Ascending aorta (tissue), 2 donors: ENCODE results near the gene GAB2. TPM values are rescaled to one million over a fixed set of nuclear protein-coding genes. Genes with fewer than 3 reads are reported as not detected.

Experiments
- DNase-seq, 2 donors: peaks; one replicate each; pipeline ENCODE4 v3.0.0-alpha.2; 2019; ENCODE audit warnings: low spot score in 2 of 2
- H3K27ac ChIP-seq, 2 donors: fragments of 200-600 bp; sonication (generic); one replicate each; pipeline ENCODE4 v1.5.1; 2016 to 2017; ENCODE audit warnings: mild to moderate bottlenecking in 1 of 2
- H3K27me3 ChIP-seq: fragments of 200-600 bp; sonication (generic); one replicate; pipeline ENCODE4 v1.5.1; 2017
- H3K36me3 ChIP-seq, 2 donors: fragments of 200-600 bp; sonication (generic); one replicate each; pipeline ENCODE4 v1.5.1; 2016
- H3K4me1 ChIP-seq, 2 donors: fragments of 200-600 bp; sonication (generic); one replicate each; pipeline ENCODE4 v1.5.1; 2016 to 2017; ENCODE audit warnings: mild to moderate bottlenecking in 1 of 2
- H3K4me3 ChIP-seq, 2 donors: fragments of 200-600 bp; sonication (generic); one replicate each; pipeline ENCODE4 v1.5.1; 2016 to 2017; ENCODE audit warnings: mild to moderate bottlenecking in 1 of 2
- H3K9me3 ChIP-seq, 2 donors: fragments of 200-600 bp; sonication (generic); one replicate each; pipeline ENCODE4 v1.5.1; 2016
- CTCF ChIP-seq, 3 experiments: fragments of 200-600 bp in 2 of 3; fragments of 450-650 bp in 1 of 3; sonication (generic) in 2 of 3; IDR thresholded peaks; one replicate each; pipeline ENCODE4 v1.5.1; 2016 to 2019; ENCODE audit warnings: antibody characterized with exemption in 3 of 3, mild to moderate bottlenecking in 1 of 3, moderate library complexity in 1 of 3
- intact Hi-C: fragments of 100-400 bp; cut with DNase I; formaldehyde crosslinking; loops from one replicate; pipeline ENCODE4 v1.15.1; 2023
- total RNA-seq: library from RNA; depleted of rRNA; stranded (reverse); fragments of >200 nt; gene quantifications from one replicate; pipeline ENCODE4 v1.1.0, GENCODE V29; 2016

The GAB2 gene
- total RNA-seq, 1 donor from 2014 or later = 21.6 TPM

- no peak for DNase-seq
- H3K4me1 ChIP-seq = no peaks in the 10 kb centered on the region
- H3K36me3 ChIP-seq = peaks cover 2 to 29% of the 10 kb centered on the region in 2 donors
- no peak overlapping the region for H3K27ac ChIP-seq
- intact Hi-C loops = no loop called here
- H3K9me3 ChIP-seq = no peaks in the 10 kb centered on the region
- H3K4me3 ChIP-seq = no peak overlapping the region
- no peaks in the 10 kb centered on the region for H3K27me3 ChIP-seq
- no peak for TF ChIP-seq CTCF (IDR thresholded peaks at IDR 0.05)
These were observed 42.1 kb upstream of the GAB2 start for GRCh38 chr11:78459738-78460137.

- Histone ChIP-seq H3K36me3 (peaks cover 0 to 20% of the 10 kb centered on the region in 2 donors), H3K4me1 (no peaks in the 10 kb centered on the region), H3K4me3 (no peak overlapping the region), H3K27me3 (no peaks in the 10 kb centered on the region), H3K9me3 (no peaks in the 10 kb centered on the region), H3K27ac (no peak overlapping the region)
- intact Hi-C loops = no loop called here
- no peak for TF ChIP-seq CTCF (IDR thresholded peaks at IDR 0.05)
- DNase-seq = no peak
These were observed 39.8 kb upstream of the GAB2 start for GRCh38 chr11:78457448-78457847.

GRCh38 chr11:78453140-78453935 lies 35.7 kb upstream of the GAB2 start:
- TF ChIP-seq CTCF (IDR thresholded peaks at IDR 0.05) = no peak
- Histone ChIP-seq H3K27ac (no peak overlapping the region), H3K27me3 (no peaks in the 10 kb centered on the region), H3K4me1 (no peaks in the 10 kb centered on the region), H3K36me3 (peaks cover 0 to 16% of the 10 kb centered on the region in 2 donors), H3K9me3 (no peaks in the 10 kb centered on the region), H3K4me3 (no peak overlapping the region)
- no peak for DNase-seq
- intact Hi-C loops = no loop called here

GRCh38 chr11:78451371-78452150 lies 33.9 kb upstream of the GAB2 start:
- intact Hi-C loops = no loop called here
- H3K36me3 ChIP-seq = peaks cover 0 to 7% of the 10 kb centered on the region in 2 donors
- no peak for DNase-seq
- no peaks in the 10 kb centered on the region for H3K4me1 ChIP-seq
- H3K9me3 ChIP-seq = no peaks in the 10 kb centered on the region
- H3K27ac ChIP-seq = no peak overlapping the region
- H3K27me3 ChIP-seq = no peaks in the 10 kb centered on the region
- H3K4me3 ChIP-seq = no peak overlapping the region
- TF ChIP-seq CTCF (IDR thresholded peaks at IDR 0.05) = no peak

GRCh38 chr11:78450866-78451265 lies 33.2 kb upstream of the GAB2 start:
- Histone ChIP-seq H3K27ac (no peak overlapping the region), H3K27me3 (no peaks in the 10 kb centered on the region), H3K4me3 (no peak overlapping the region), H3K9me3 (no peaks in the 10 kb centered on the region), H3K4me1 (no peaks in the 10 kb centered on the region), H3K36me3 (peaks cover 0 to 6% of the 10 kb centered on the region in 2 donors)
- no peak for DNase-seq
- intact Hi-C loops = no loop called here
- TF ChIP-seq CTCF (IDR thresholded peaks at IDR 0.05) = no peak
